HG03342 (cell line): ENCODE results near the gene AGMO.

Experiments
- ATAC-seq: cut with Tn5 transposase; IDR thresholded peaks from one replicate; pipeline ENCODE4 v1.9.1; 2021; ENCODE audit warnings: mild to moderate bottlenecking, moderate library complexity; ENCODE audit not compliant: unreplicated experiment

Gene AGMO

DNA sequence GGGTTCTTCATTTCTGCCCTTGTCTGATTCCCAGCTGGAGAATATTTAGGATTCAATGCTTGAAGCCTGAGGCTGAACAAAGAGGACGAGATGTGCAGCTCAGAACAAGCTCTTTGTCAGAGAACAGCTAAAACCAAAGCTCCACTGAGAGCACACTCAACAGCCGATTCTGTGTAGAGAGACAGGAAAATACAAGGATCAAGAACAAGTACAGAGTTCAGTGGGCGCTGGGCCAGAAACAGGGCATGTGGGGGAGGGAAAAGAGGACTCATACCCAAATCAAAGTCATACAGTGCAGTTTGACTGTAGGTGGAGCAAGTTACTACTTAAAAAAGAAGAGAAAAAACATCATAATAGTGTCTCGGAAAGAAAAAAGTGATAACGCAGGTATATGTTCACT lies at the start of gene AGMO:
TSS of gene AGMO (minus strand) at position 181 of the 400 bp plus-strand sequence.
- ATAC-seq = no peak

- ATAC-seq = no peak
Measured at GRCh38 chr7:15610503-15610902, 48.7 kb upstream of the AGMO start.

GRCh38 chr7:15609287-15609686 lies 47.5 kb upstream of the AGMO start:
- no peak for ATAC-seq

DNA sequence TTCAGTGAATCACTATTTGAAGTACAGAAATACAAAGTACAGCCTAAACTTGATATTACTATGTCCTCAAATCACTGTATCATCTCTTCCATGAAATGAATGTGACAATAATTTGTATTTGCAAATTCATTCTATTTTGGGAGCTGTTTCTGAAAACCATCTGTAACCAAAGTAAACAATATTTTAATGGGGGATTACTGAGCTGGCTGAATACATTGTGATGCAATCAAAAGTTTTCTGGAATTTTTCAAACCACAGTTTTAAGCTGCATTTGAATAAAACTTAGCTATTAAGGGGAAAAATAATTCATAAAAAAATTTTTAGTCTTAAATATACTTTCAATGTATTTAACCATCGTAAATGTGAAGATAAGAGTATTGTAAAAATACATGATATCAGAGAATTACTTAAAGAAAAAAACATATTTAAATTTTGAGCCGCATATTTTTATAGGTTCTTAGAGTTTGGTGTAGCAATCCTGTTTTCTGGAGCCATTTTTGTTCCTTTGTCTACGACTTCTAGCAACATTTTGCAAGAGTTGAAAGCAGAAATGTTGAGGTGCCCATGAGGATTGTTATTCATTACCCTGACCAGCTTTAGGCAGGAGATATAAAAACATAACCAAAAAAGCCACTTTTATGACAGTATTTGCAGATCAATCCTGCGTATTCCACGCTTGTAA lies 45.9 kb upstream of the AGMO start:
- no peak for ATAC-seq

- ATAC-seq = no peak
Measured at GRCh38 chr7:15606561-15606960, 44.7 kb upstream of the AGMO start.

DNA sequence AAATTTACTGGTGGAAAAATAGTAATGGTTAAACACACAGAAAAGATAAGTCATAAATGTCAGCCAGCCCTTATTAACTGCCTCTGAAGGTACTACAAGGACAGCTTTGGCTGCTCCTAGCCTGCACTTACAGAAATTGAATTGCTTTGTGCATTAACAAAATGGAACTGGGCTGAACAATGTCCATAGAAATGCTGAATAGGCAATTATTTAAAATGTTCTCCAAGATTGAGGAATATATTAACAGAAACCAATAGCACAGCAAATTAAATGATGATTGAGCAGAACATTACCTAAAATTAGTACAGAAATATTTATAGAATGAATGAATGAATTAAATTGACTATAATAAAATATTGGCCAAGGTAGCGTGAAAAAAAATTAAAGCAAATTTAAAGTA lies 42.4 kb upstream of the AGMO start:
- no peak for ATAC-seq

- ATAC-seq = no peak
Measured at GRCh38 chr7:15603124-15603523, 41.3 kb upstream of the AGMO start.

- ATAC-seq = no peak
Measured at GRCh38 chr7:15602236-15602635, 40.4 kb upstream of the AGMO start.

DNA sequence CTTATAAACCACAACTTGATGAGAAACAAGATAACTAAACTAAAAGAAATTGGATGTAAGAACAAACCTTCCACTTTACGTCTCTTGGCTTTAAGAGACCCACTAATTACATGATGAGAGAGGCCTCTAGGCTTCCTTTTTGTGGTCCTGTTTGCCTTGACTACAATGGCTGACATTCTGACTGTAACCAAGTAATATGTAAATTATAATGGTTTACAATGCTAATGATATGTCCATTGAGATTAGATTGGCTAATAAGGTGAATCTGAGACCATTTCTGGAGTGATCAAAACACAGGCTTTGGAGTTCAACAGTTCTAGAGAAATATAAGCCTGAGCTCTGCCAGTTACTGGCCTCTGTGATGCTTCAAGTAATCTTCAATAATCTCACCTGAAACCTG lies 39.4 kb upstream of the AGMO start:
- ATAC-seq = no peak

DNA sequence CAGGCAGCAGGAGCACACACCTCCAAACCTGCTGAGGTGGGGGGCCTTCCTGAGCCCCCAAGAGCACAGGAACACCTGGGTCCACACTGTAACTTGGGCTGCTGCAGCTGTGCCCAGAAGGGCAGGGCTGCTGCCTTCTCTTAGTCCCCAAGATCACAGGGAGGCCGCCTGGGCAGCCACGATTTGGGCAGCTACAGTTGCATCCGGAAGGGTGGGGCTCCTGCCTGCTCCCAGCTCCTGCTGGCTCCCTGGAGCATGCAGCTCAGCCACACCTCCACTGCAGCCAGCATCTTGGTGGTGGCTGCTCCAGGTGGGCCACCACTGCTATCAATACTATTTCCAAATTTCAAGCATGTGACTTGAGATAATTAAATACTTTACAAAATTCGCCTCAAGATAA lies 38.5 kb upstream of the AGMO start:
- ATAC-seq = no peak

- no peak for ATAC-seq
Measured at GRCh38 chr7:15594461-15594860, 32.6 kb upstream of the AGMO start.

DNA sequence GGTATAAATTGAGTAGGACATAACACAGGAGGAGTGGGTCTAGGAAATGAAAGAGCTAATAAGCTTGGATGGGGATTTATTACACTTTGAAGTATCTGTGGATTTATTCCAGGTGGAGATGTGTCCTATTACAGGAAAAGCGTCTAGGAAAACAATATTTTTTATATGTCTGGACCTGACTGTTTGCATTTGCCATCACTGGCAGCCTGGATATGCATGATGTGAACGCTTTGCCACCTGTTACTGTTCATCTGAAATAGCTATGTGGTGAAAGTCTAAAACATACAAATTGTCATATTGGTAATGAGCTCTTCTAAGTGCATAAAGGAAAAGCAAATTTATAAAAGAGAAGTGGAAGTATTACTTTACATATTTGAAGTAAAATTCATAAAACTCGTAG lies 31.6 kb upstream of the AGMO start:
- no peak for ATAC-seq

GRCh38 chr7:15586266-15586665 lies 24.5 kb upstream of the AGMO start:
- ATAC-seq = no peak

DNA sequence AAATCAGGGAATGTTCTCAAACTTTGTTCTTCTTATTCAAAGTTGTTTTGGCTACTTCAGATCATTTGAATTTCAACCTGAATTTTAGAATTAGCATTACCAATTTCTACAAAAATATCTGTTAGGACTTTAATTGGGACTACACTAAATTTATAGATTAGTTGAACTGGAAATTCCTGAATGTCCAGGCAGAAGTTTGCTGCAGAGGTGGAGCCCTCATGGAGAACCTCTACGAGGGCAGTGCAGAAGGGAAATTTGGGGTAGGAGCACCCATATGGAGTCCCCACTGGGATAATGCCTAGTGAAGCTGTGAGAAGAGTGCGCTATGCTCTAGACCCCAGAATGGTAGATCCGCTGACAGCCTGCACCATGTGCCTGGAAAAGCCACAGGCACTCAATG lies 22.8 kb upstream of the AGMO start:
- ATAC-seq = no peak

DNA sequence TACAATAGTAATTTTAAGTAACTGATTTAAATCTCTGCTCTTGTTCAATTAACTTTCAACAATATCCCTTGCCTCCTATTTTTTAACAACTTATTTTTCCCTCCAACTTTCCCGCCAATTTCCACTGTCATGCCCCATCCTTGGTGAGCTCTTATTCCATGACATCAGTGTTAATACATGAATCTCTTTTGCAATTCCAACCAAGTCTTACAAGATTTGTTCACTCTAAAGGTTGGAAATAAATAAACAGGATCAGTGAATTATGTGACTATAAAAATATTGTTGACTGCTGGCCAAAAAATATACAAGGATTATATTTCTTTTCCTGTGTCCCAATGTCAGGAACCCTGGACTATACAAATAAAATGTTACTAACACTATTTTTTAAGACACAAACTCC lies 21.0 kb upstream of the AGMO start:
- ATAC-seq = no peak

DNA sequence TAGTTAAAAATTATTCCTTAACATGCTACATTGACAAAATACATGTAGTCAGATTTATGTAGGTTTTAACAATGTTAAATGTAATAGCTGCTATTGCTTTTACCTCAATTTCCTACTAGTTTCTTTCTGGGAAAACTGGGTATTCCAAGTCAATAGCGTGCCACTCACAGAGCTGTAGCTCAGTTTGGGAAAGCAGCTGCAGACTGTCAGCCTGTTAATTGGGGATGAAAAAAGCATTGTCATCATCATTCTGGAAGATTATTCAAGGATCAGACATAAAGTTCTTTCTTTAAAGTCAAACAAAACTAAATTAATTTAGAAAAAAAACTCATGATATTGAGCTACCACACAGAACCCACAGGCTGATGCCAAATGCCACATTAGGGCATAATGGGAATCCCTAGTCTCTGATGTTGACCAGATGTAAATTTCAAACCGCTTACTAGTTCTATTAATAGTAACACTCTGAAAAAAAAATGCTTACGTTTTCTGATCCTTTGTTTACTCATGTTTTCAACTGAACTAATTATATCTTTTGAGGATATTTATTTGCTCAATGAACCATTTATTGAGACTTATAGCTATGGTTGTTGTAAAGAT lies 19.6 kb upstream of the AGMO start:
- ATAC-seq = no peak

DNA sequence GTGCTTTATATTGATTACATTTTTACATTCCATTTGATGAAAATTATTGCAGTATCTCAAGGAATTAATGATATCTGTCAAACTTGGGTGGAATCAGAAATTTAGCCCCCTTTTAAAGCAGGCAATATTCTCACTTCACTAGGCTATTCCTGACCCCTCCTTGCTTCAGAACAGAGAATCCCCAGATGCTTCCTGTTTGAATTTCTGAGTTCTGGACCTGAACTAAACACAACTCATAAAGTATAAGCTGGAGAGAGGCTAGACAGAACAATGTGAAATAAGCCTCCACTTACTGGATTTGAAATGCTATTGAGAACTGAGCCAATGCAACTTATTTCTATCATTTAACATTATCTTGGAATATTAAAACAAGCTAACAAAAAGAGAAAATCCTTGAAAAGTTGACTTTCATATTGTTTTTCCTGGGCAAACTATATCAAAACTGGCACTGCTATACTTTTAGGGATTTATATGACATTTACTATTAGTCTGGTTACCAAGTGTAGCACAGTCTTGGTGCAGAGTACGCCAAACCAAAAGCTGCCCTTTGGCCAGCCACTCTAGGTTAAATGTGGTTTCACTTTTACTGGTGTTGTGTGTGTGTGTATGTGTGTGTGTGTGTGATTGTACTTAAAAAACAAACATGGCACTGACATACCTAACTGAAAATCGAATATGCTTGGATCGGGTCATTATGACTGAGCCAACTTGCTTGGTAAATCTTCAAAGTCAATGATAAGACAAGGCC lies 19.0 kb upstream of the AGMO start:
- ATAC-seq = no peak

- ATAC-seq = no peak
Measured at GRCh38 chr7:15577600-15577999, 15.8 kb upstream of the AGMO start.

- no peak for ATAC-seq
Measured at GRCh38 chr7:15571301-15571878, 9.6 kb upstream of the AGMO start.

DNA sequence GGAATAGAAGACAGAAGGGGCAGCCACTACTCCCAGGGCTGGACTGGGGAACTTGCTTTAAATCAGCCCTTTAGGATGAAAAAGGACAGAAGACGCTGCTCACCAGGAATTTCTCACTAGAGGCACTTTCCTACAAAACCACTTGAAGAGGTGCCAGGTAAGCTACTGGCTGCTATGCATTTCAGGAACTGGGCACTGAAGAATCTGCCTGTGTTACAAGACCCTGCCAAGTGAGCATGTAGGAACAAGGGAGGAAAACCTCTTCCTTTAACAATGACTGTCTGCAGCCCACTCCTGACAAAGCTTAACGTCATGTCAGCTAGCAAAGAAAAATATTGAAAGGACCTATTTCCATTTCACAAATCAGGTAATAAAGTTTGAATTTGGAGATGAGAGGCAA lies 5.8 kb upstream of the AGMO start:
- no peak for ATAC-seq

GRCh38 chr7:15567036-15567435 lies 5.2 kb upstream of the AGMO start:
- ATAC-seq = no peak

- no peak for ATAC-seq
Measured at GRCh38 chr7:15566476-15566875, 4.7 kb upstream of the AGMO start.
